Heart left ventricle (tissue), 16 donors: Measurements from ENCODE around the gene TEX2. TPM values are rescaled to one million over a fixed set of nuclear protein-coding genes. Genes with fewer than 3 reads are reported as not detected.

Experiments
- ATAC-seq, 4 donors: fragments of 200-7000 bp; cut with Tn5 transposase; one replicate each; pipeline ENCODE4 v1.9.1; 2020 to 2022; ENCODE audit warnings: moderate library complexity in 4 of 4, mild to moderate bottlenecking in 3 of 4, moderate number of reproducible peaks in 1 of 4
- DNase-seq, 5 donors: peaks; one replicate each; pipeline ENCODE4 v3.0.0-alpha.2; 2020
- H3K27ac ChIP-seq, 12 donors: fragments of 200-600 bp; sonication (generic) in 4 of 12; one replicate each; pipeline versions ENCODE4 v1.5.0 to v1.8.0; 2016 to 2022; ENCODE audit warnings: mild to moderate bottlenecking in 2 of 12
- H3K27me3 ChIP-seq, 9 donors: fragments of 200-600 bp; sonication (generic) in 2 of 9; one replicate each; pipeline versions ENCODE4 v1.5.1 to v1.8.0; 2016 to 2022; ENCODE audit warnings: mild to moderate bottlenecking in 3 of 9
- H3K36me3 ChIP-seq, 9 donors: fragments of 200-600 bp; sonication (generic) in 2 of 9; one replicate each; pipeline versions ENCODE4 v1.5.0 to v1.8.0; 2018 to 2022; ENCODE audit warnings: mild to moderate bottlenecking in 2 of 9
- H3K4me1 ChIP-seq, 12 donors: fragments of 200-600 bp; sonication (generic) in 4 of 12; one replicate each; pipeline versions ENCODE4 v1.5.0 to v1.8.0; 2016 to 2022; ENCODE audit warnings: mild to moderate bottlenecking in 3 of 12
- H3K4me3 ChIP-seq, 12 donors: fragments of 200-600 bp; sonication (generic) in 4 of 12; one replicate each; pipeline versions ENCODE4 v1.5.0 to v1.8.0; 2017 to 2022; ENCODE audit warnings: mild to moderate bottlenecking in 9 of 12, moderate library complexity in 4 of 12
- H3K9me3 ChIP-seq, 12 donors: fragments of 200-600 bp; sonication (generic) in 4 of 12; one replicate each; pipeline versions ENCODE4 v1.5.0 to v1.8.0; 2016 to 2022; ENCODE audit warnings: mild to moderate bottlenecking in 1 of 12
- POLR2A ChIP-seq, 2 donors: fragments of 450-650 bp; IDR thresholded peaks; one replicate each; pipeline ENCODE4 v1.6.1; 2017; ENCODE audit warnings: antibody characterized with exemption in 2 of 2, mild to moderate bottlenecking in 2 of 2, moderate library complexity in 2 of 2
- WGBS, 4 donors: extraction: QIAGEN DNeasy Blood & Tissue Kit in 2 of 4; methylation state at CpG; one replicate each; pipeline versions ENCODE4 v1.1.5 to v1.1.7; 2013 to 2018; 5-methylcytosine and 5-hydroxymethylcytosine counted together
- intact Hi-C, 10 donors: fragments of 100-400 bp; cut with DNase I; formaldehyde crosslinking; loops; one replicate each; pipeline versions ENCODE4 v1.11.1 to v1.14.2; 2022
- polyA plus RNA-seq, 2 donors: library from polyadenylated mRNA; stranded (reverse); fragments of 200-250 nt; gene quantifications; one replicate each; pipeline ENCODE4 v1.2.3, GENCODE V29; 2013
- total RNA-seq, 9 donors: library from RNA; depleted of rRNA in 2 of 9; stranded (reverse); fragments of >200 nt in 2 of 9; fragmentation: NEBNext Ultra II Directional in 3 of 9; extraction: Animal tissue kit (Norgen Biotek cat#: 25700) in 3 of 9; gene quantifications; one replicate each; pipeline versions ENCODE4 v1.1.0 to v1.2.4, GENCODE V29; 2016 to 2023
- TF ChIP-seq, protein P1 (sequence below), 12 donors: fragments of 200-600 bp; sonication (generic) in 4 of 12; IDR thresholded peaks; one replicate each; pipeline versions ENCODE4 v1.5.0 to v1.8.0; 2018 to 2022; ENCODE audit warnings: antibody characterized with exemption in 12 of 12, mild to moderate bottlenecking in 5 of 12
- donor health status: ischemic (EF 13 %, LVEDD 7.1; RV severe dilation, severe dysfunction).
- donor health status: healthy with polysubstance abuse.
- donor health status: DM: no; HTN: yes; CAD: no.
- donor health status: DM: no; HTN: no; CAD: no.
- donor health status: ischemic (EF 25% LVEDD 6.9; RV normal size, moderate dysfunction).
- donor health status: ischemic (EF 25% LVEDD 5.7; RV mildly dilated, moderate dysfunction).
- donor health status: healthy.
- donor health status: DM: yes; HTN: yes; CAD: no.
- donor health status: ischemic (EF 35%, LVEDD 5.7; RV mildly dilated, moderate dysfunction).
- donor health status: nonischemic (EF 11% LVEDD 7.7; RV severe dilation, severe dysfunction).
- donor health status: DM: yes; HTN: yes; CAD: no.
- donor health status: PGD.
- donor health status: ischemic (EF 29% LVEDD 5.4; RV normal size, mild dysfunction).
- donor health status: nonischemic (EF 23%, LVEDD 6.1; RV moderate dilation, normal function).

The TEX2 gene
- total and polyA plus RNA-seq, 11 donors: 16.8 to 55.8 (median 50.5) TPM

DNA sequence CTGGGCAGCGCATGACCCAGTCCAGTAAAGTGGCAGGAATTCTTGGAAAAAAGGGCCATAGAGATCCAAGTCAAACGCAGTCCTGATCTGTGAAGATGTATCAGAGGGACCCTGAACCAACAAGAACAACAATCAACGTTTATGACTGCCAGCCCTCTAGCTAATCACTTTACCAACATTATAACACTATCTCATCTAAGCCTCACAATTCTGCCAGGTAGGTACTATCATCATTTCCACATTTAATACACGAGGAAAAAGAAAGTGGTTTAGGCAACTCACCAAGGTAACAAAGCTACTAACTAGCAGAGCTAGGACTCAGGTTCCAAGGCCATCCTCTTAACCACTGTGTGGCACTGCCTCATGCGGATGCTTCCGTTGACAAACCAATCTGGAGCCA lies 28.1 kb downstream of the TEX2 start:
- intact Hi-C loops: no loop called here
- H3K27ac ChIP-seq: no peak overlapping the region
- WGBS, 4 donors: 81 to 88% (median 86%) methylated on average over 6 of the region's 6 CpGs
- H3K9me3 ChIP-seq: no peaks in the 10 kb centered on the region
- no peak for TF ChIP-seq POLR2A (IDR thresholded peaks at IDR 0.05)
- TF ChIP-seq, protein P1, sequence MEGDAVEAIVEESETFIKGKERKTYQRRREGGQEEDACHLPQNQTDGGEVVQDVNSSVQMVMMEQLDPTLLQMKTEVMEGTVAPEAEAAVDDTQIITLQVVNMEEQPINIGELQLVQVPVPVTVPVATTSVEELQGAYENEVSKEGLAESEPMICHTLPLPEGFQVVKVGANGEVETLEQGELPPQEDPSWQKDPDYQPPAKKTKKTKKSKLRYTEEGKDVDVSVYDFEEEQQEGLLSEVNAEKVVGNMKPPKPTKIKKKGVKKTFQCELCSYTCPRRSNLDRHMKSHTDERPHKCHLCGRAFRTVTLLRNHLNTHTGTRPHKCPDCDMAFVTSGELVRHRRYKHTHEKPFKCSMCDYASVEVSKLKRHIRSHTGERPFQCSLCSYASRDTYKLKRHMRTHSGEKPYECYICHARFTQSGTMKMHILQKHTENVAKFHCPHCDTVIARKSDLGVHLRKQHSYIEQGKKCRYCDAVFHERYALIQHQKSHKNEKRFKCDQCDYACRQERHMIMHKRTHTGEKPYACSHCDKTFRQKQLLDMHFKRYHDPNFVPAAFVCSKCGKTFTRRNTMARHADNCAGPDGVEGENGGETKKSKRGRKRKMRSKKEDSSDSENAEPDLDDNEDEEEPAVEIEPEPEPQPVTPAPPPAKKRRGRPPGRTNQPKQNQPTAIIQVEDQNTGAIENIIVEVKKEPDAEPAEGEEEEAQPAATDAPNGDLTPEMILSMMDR (IDR thresholded peaks at IDR 0.05): no peak
- H3K36me3 ChIP-seq: no peaks in the 10 kb centered on the region
- ATAC-seq (no peak), DNase-seq (no peak)
- no peaks in the 10 kb centered on the region for H3K27me3 ChIP-seq
- H3K4me1 ChIP-seq: peaks cover 0 to 53% (median 25%) of the 10 kb centered on the region in 12 donors
- H3K4me3 ChIP-seq: no peak overlapping the region

DNA sequence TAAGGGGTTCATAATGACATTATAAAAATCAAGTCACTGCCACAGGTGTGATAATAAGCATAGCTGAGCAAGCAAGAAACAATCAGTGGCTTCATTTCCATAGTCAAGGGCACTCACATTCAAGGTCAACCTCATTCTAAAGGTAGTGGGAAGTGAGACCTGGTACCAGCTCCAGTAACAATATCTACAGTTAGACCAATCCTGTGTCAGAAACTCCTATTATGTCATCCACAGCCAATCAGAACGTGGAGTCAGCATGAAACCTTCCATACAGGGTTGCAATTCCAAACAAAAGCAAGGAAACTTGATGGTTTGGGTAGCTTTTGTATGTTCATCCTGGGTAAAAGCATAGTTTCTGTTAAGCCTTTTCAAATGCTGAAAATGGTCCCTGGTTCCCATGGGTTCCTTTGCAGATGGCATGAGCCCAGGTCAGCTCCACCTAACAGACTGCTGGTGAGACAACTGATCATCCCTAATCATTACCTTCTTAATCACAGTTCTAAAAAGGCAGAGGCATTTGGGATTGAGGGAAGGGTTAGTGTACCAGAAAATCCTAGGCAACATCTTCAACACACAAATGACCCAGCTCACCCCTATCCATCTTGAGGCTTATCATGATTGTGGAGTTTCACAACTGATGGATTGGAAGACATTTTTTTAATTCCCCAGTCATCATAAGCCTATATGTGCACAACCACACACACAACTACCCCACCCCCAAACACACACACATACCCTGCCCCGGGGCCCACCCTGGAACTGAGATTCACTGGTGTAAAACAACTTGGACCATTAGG lies 30.4 kb downstream of the TEX2 start:
- no peak for ATAC-seq
- Histone ChIP-seq H3K4me3 (no peak overlapping the region), H3K27ac (no peak overlapping the region), H3K9me3 (no peaks in the 10 kb centered on the region), H3K4me1 (peaks cover 0 to 53% (median 29%) of the 10 kb centered on the region in 12 donors), H3K36me3 (no peaks in the 10 kb centered on the region), H3K27me3 (no peaks in the 10 kb centered on the region)
- 92 to 97% (median 94%) methylated on average over 2 of the region's 2 CpGs for WGBS, 4 donors
- TF ChIP-seq, protein P1 (IDR thresholded peaks at IDR 0.05): no peak
- TF ChIP-seq POLR2A (IDR thresholded peaks at IDR 0.05): no peak
- intact Hi-C loops: no loop called here
- DNase-seq: no peak

DNA sequence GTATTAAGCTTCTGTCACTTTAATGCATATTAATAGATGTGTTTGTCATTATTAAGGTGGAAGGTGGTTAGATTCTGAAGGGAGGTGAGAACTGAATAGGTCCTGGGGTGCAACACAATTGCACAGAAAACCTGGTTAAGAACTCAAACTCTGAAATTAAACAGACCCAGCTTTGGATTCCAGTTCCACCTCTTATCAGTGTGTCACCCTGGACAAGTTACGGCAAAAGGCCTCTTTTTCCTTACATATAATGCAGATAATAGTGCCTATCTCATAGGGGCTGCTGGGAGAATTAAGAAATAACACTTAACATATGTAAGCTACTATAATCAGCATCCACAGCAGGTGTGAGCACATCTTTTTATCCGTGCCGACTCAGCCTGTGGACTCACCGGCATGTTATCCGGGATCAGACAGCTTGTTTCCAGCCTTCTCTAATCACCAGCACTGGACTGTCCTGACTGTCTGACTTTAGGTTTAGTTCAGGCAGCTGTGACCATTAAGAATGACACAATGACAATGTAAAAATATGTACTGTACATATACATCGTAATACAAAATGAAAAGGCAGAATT lies 31.4 kb downstream of the TEX2 start:
- WGBS, 4 donors: 48 to 60% (median 55%) methylated on average over 6 of the region's 6 CpGs
- no peak for DNase-seq
- peak overlapping the region in 11 of 12 donors; percentile 1 to 74 (median 49) for H3K27ac ChIP-seq
- no peaks in the 10 kb centered on the region for H3K36me3 ChIP-seq
- peaks cover 0 to 51% (median 29%) of the 10 kb centered on the region in 12 donors for H3K4me1 ChIP-seq
- no peaks in the 10 kb centered on the region for H3K9me3 ChIP-seq
- ATAC-seq: peak; percentile 1 to 16 (median 6)
- TF ChIP-seq, protein P1 (IDR thresholded peaks at IDR 0.05): no peak
- TF ChIP-seq POLR2A (IDR thresholded peaks at IDR 0.05): no peak
- intact Hi-C loops: no loop called here
- no peak overlapping the region for H3K4me3 ChIP-seq
- no peaks in the 10 kb centered on the region for H3K27me3 ChIP-seq

DNA sequence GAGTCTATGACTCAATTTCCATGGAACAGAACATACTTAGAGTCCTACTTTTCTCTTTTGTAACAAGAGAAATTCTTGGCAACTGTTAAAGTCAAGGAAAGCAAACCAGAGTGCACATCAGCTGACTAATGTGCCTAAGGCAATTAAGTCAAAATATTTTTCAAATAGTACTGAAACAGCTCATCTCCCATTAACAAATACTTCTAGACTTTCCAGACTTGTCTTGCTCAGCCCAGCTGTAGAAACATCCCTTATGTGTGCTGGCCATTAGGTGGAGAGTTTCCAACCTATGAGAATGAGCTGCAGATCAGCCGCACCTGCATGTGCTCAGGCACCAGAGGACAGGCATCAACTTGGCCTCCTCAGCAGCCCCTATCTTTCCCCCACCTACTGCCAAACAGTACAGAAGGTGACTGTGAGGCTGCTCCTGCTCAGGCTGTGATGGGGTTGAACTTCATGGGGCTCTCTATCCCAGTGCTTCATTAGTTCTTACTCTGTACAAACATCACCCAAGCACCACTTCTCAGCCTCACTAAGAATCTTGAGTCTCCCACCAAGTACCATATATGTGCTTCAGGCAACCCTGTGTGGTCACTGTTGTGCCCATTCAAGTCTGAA lies 32.2 kb downstream of the TEX2 start:
- intact Hi-C loops: no loop called here
- H3K9me3 ChIP-seq: no peaks in the 10 kb centered on the region
- peak overlapping the region; percentile 5 to 80 (median 62) for H3K27ac ChIP-seq
- DNase-seq (no peak), ATAC-seq (peak; percentile 51 to 77 (median 62))
- H3K36me3 ChIP-seq: no peaks in the 10 kb centered on the region
- H3K27me3 ChIP-seq: no peaks in the 10 kb centered on the region
- WGBS, 4 donors: 50 to 65% (median 56%) methylated on average over 1 of the region's 1 CpG
- peaks cover 0 to 51% (median 29%) of the 10 kb centered on the region in 12 donors for H3K4me1 ChIP-seq
- TF ChIP-seq, protein P1 (IDR thresholded peaks at IDR 0.05): no peak
- no peak for TF ChIP-seq POLR2A (IDR thresholded peaks at IDR 0.05)
- no peak overlapping the region for H3K4me3 ChIP-seq
